A673 (cell line): ENCODE data around the gene GRIK2. TPM values are rescaled to one million over a fixed set of nuclear protein-coding genes. Genes with fewer than 3 reads are reported as not detected.

Source experiments
- BruUV-seq: library from RNA; stranded (reverse); fragments of 400-500 nt; replicated peaks from 2 replicates; lab custom pipeline; 2021; lab: Mats Ljungman, UMichigan
- CTCF ChIA-PET: fragments of 300-600 bp; sonication (Branson Sonifier 250); formaldehyde crosslinking; loops from one replicate; lab custom pipeline; 2022; ENCODE audit warnings: antibody characterized with exemption; lab: Charles Lee
- POLR2A ChIA-PET: fragments of 300-600 bp; sonication (Branson Sonifier 250); formaldehyde crosslinking; loops from one replicate; lab custom pipeline; 2022; ENCODE audit warnings: antibody characterized with exemption; ENCODE audit not compliant: low non-redundant PET; lab: Charles Lee
- DNase-seq: peaks from one replicate; pipeline ENCODE4 v3.0.0-alpha.2; 2015; ENCODE audit warnings: low spot score
- H3K27ac ChIP-seq: fragments of 200-600 bp; sonication (generic); 2 replicates; pipeline ENCODE4 v1.5.1; 2016; ENCODE audit warnings: mixed run types, low read depth, mild to moderate bottlenecking, mixed read lengths, antibody characterized with exemption, low read length; ENCODE audit not compliant: poor library complexity, severe bottlenecking
- H3K27me3 ChIP-seq: fragments of 200-600 bp; sonication (generic); replicated peaks from 2 replicates; pipeline ENCODE4 v1.6.1; 2017; ENCODE audit warnings: mixed run types, low read depth, mild to moderate bottlenecking, mixed read lengths, antibody characterized with exemption, low read length; ENCODE audit not compliant: insufficient read depth, poor library complexity
- H3K36me3 ChIP-seq: fragments of 200-600 bp; sonication (generic); 2 replicates; pipeline ENCODE4 v1.6.1; 2016; ENCODE audit warnings: mixed run types, mild to moderate bottlenecking, mixed read lengths, antibody characterized with exemption, low read length; ENCODE audit not compliant: insufficient read depth, poor library complexity, severe bottlenecking
- H3K4me1 ChIP-seq: fragments of 200-600 bp; sonication (generic); 2 replicates; pipeline ENCODE4 v1.6.1; 2017; ENCODE audit warnings: mixed run types, mild to moderate bottlenecking, mixed read lengths, antibody characterized with exemption, low read length; ENCODE audit not compliant: insufficient read depth, poor library complexity, severe bottlenecking
- H3K4me3 ChIP-seq: fragments of 200-600 bp; sonication (generic); 2 replicates; pipeline ENCODE4 v1.5.1; 2016; ENCODE audit warnings: low read depth, mixed run types, mild to moderate bottlenecking, mixed read lengths, low read length; ENCODE audit not compliant: poor library complexity, severe bottlenecking
- H3K9me3 ChIP-seq: fragments of 200-600 bp; sonication (generic); 2 replicates; pipeline ENCODE4 v1.6.1; 2016; ENCODE audit warnings: mixed run types, low read depth, mild to moderate bottlenecking, mixed read lengths, antibody characterized with exemption, low read length; ENCODE audit not compliant: poor library complexity, severe bottlenecking
- CTCF ChIP-seq: fragments of 300-800, 200-600 bp; sonication (generic); conservative IDR thresholded peaks from 2 replicates; pipeline ENCODE4 v1.5.1; 2017; ENCODE audit warnings: low read depth, mild to moderate bottlenecking, antibody characterized with exemption, low read length, moderate library complexity, mixed read lengths
- EZH2 ChIP-seq: fragments of 200-600 bp; sonication (generic); IDR thresholded peaks from 2 replicates; pipeline ENCODE4 v1.6.1; 2017; ENCODE audit warnings: borderline replicate concordance, low read depth, mild to moderate bottlenecking, mixed read lengths, antibody characterized with exemption, low read length; ENCODE audit not compliant: poor library complexity, severe bottlenecking
- intact Hi-C: fragments of 100-400 bp; cut with micrococcal nuclease; formaldehyde crosslinking; loops from one replicate; pipeline ENCODE4 v1.10.0; 2022; ENCODE audit not compliant: unreplicated experiment
- total RNA-seq: library from RNA; stranded (reverse); gene quantifications from 2 replicates; pipeline ENCODE4 v1.2.3, GENCODE V29; 2021

The GRIK2 gene
- total RNA-seq, 1 experiment from 2014 or later, result 62.1 TPM

- Histone ChIP-seq H3K4me3 (no peak overlapping the region), H3K9me3 (no peaks in the 10 kb centered on the region), H3K27ac (no peak overlapping the region), H3K36me3 (no peaks in the 10 kb centered on the region), H3K4me1 (peaks cover 3% of the 10 kb centered on the region), H3K27me3 (no peaks in the 10 kb centered on the region)
- no peak for DNase-seq
- BruUV-seq, result no TSS peak
- POLR2A ChIA-PET, result no interaction called here
- CTCF ChIA-PET, result no interaction called here
- intact Hi-C loops, result no loop called here
- TF ChIP-seq EZH2, result no peak
- TF ChIP-seq CTCF, result no peak
Observed at GRCh38 chr6:101770116-101770515, 376.6 kb downstream of the GRIK2 start.

- no peaks in the 10 kb centered on the region for H3K36me3 ChIP-seq
- DNase-seq, result no peak
- H3K9me3 ChIP-seq, result no peaks in the 10 kb centered on the region
- no peaks in the 10 kb centered on the region for H3K27me3 ChIP-seq
- ChIA-PET POLR2A (no interaction called here), CTCF (no interaction called here)
- no peak overlapping the region for H3K27ac ChIP-seq
- H3K4me3 ChIP-seq, result no peak overlapping the region
- BruUV-seq, result no TSS peak
- TF ChIP-seq CTCF (no peak), EZH2 (no peak)
- no peaks in the 10 kb centered on the region for H3K4me1 ChIP-seq
- intact Hi-C loops, result no loop called here
Observed at GRCh38 chr6:101776919-101777350, 383.4 kb downstream of the GRIK2 start.

- CTCF ChIA-PET, result interaction anchor here (0.5 kb wide), 1 partner anchor 1670 kb away, joined by 7 read pairs; no protein-coding TSS in a partner anchor
- no peaks in the 10 kb centered on the region for H3K4me1 ChIP-seq
- no peak overlapping the region for H3K27ac ChIP-seq
- no peaks in the 10 kb centered on the region for H3K9me3 ChIP-seq
- POLR2A ChIA-PET, result no interaction called here
- no peaks in the 10 kb centered on the region for H3K27me3 ChIP-seq
- no peak for TF ChIP-seq CTCF
- TF ChIP-seq EZH2, result no peak
- no TSS peak for BruUV-seq
- no peaks in the 10 kb centered on the region for H3K36me3 ChIP-seq
- no peak overlapping the region for H3K4me3 ChIP-seq
- intact Hi-C loops, result no loop called here
- no peak for DNase-seq
Observed at GRCh38 chr6:101777646-101778045, 384.1 kb downstream of the GRIK2 start.
